Breast epithelium (tissue), 3 donors: Measurements from ENCODE around the gene PLCB3.

Experiments used
- POLR2A ChIP-seq: fragments of 450-650 bp; IDR thresholded peaks from one replicate; pipeline ENCODE4 v1.6.1; 2016; ENCODE audit warnings: antibody characterized with exemption, mild to moderate bottlenecking, moderate library complexity
- TF ChIP-seq, protein P1 (sequence below), 3 donors: fragments of 450-650 bp; IDR thresholded peaks; one replicate each; pipeline ENCODE4 v1.5.1; 2016 to 2017; ENCODE audit warnings: antibody characterized with exemption in 3 of 3, mild to moderate bottlenecking in 3 of 3, moderate library complexity in 3 of 3

DNA sequence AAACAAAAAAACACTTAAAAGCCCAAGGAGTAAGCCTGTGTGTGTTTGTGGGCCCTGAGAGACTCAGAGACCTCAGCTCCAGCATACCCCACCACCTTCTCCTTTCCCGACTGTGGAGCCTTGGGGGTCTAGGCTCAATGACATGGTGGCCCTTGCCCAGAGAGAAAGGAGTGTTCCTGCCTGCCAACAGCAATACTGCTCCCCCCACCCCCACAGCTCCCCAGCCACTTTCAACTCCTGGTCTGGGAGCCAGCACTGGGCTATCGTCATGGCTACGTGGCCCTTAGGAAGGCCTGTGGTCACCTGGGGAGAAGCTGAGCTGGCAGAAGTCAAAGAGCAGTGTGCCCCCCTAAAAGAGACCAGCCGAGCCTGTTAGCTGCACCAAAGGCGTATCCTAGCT is 7.2 kb upstream of the PLCB3 start:
- TF ChIP-seq, protein P1, sequence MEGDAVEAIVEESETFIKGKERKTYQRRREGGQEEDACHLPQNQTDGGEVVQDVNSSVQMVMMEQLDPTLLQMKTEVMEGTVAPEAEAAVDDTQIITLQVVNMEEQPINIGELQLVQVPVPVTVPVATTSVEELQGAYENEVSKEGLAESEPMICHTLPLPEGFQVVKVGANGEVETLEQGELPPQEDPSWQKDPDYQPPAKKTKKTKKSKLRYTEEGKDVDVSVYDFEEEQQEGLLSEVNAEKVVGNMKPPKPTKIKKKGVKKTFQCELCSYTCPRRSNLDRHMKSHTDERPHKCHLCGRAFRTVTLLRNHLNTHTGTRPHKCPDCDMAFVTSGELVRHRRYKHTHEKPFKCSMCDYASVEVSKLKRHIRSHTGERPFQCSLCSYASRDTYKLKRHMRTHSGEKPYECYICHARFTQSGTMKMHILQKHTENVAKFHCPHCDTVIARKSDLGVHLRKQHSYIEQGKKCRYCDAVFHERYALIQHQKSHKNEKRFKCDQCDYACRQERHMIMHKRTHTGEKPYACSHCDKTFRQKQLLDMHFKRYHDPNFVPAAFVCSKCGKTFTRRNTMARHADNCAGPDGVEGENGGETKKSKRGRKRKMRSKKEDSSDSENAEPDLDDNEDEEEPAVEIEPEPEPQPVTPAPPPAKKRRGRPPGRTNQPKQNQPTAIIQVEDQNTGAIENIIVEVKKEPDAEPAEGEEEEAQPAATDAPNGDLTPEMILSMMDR (IDR thresholded peaks at IDR 0.05): no peak
- TF ChIP-seq POLR2A: no peak
